Parathyroid adenoma (tissue), 2 donors: ENCODE measurements around the gene CBLN1.

Source experiments
- H2AFZ ChIP-seq: fragments of 300-600 bp; sonication (generic); one replicate; pipeline ENCODE4 v1.7.0; 2017; ENCODE audit warnings: antibody characterized with exemption, mild to moderate bottlenecking
- H3K27ac ChIP-seq: fragments of 300-600 bp; sonication (generic); one replicate; pipeline ENCODE4 v1.7.0; 2017
- H3K27me3 ChIP-seq: fragments of 300-600 bp; sonication (generic); one replicate; pipeline ENCODE4 v1.7.0; 2017; ENCODE audit warnings: low read length; ENCODE audit not compliant: control insufficient read depth, insufficient read depth
- H3K36me3 ChIP-seq: fragments of 300-600 bp; sonication (generic); one replicate; pipeline ENCODE4 v1.7.0; 2017; ENCODE audit warnings: low read length; ENCODE audit not compliant: control insufficient read depth, insufficient read depth
- H3K4me1 ChIP-seq: fragments of 300-600 bp; sonication (generic); one replicate; pipeline ENCODE4 v1.7.0; 2017; ENCODE audit warnings: control low read depth
- H3K4me2 ChIP-seq: fragments of 300-600 bp; sonication (generic); one replicate; pipeline ENCODE4 v1.7.0; 2017; ENCODE audit warnings: low read length
- H3K4me3 ChIP-seq: fragments of 300-600 bp; sonication (generic); one replicate; pipeline ENCODE4 v1.7.0; 2017; ENCODE audit warnings: low read depth, low read length
- H3K79me2 ChIP-seq: fragments of 300-600 bp; sonication (generic); one replicate; pipeline ENCODE4 v1.7.0; 2017; ENCODE audit warnings: control low read depth
- H3K9ac ChIP-seq: fragments of 300-600 bp; sonication (generic); one replicate; pipeline ENCODE4 v1.7.0; 2017; ENCODE audit warnings: mild to moderate bottlenecking
- H3K9me3 ChIP-seq: fragments of 300-600 bp; sonication (generic); one replicate; pipeline ENCODE4 v1.7.0; 2017; ENCODE audit warnings: low read length; ENCODE audit not compliant: control insufficient read depth
- CTCF ChIP-seq: fragments of 300-600 bp; sonication (generic); IDR thresholded peaks from one replicate; pipeline ENCODE4 v1.7.0; 2017; ENCODE audit warnings: antibody characterized with exemption, mild to moderate bottlenecking
- donor health status: primary hyperparathyroidism.

The CBLN1 gene

DNA sequence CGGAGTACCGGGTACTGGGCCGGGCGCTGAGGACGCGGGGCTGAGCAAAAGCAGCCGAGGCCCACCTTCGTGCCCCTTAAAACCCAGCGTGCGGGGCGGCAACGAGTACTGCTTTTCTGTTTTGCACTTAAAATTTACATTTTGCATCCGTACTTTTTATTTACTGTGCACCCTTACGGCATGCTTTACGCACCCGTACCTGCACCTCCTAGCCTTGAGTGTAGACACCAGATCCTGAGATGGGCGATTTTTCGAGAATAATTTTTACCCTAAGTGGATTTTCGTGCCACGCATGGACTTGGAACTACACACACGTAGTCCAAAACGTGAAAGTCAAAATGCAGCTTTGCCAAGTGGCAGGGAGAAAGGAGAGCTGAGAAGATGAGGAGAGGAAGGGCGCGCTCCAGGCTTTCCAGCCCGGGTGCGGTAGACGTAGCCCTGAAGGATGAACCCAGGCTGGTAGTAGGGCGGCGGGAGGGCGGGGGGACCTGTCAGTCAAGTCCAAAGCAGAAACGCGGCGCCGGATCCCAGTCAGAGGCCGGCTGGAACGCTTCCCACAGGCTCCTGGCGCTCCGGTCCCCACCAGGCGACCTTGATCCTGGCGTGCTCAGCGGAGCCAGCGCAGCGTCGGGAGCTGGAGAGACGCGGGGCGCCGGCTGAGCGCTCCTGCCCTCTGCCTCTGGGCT, 1.2 kb upstream of the CBLN1 start:
- H2AFZ ChIP-seq, result peak overlapping the region; percentile 58
- no peak overlapping the region for H3K9ac ChIP-seq
- peak overlapping the region; percentile 64 for H3K4me2 ChIP-seq
- no peak overlapping the region for H3K27ac ChIP-seq
- TF ChIP-seq CTCF, result no peak
- H3K27me3 ChIP-seq, result peaks cover 9% of the 10 kb centered on the region
- peaks cover 4% of the 10 kb centered on the region for H3K4me1 ChIP-seq
- peak overlapping the region; percentile 39 for H3K4me3 ChIP-seq
- H3K79me2 ChIP-seq, result no peaks in the 10 kb centered on the region
- no peaks in the 10 kb centered on the region for H3K36me3 ChIP-seq
- no peaks in the 10 kb centered on the region for H3K9me3 ChIP-seq

GRCh38 chr16:49281843-49282642, 405 bp upstream of the CBLN1 start:
- Histone ChIP-seq H2AFZ (peak overlapping the region; percentile 58), H3K36me3 (no peaks in the 10 kb centered on the region), H3K27ac (no peak overlapping the region), H3K79me2 (no peaks in the 10 kb centered on the region), H3K27me3 (peaks cover 9% of the 10 kb centered on the region), H3K9me3 (no peaks in the 10 kb centered on the region), H3K9ac (no peak overlapping the region), H3K4me3 (peak overlapping the region; percentile 39), H3K4me1 (peaks cover 4% of the 10 kb centered on the region), H3K4me2 (peak overlapping the region; percentile 64)
- no peak for TF ChIP-seq CTCF

GRCh38 chr16:49280841-49281371, 732 bp downstream of the CBLN1 start:
- H3K79me2 ChIP-seq, result no peaks in the 10 kb centered on the region
- H3K9ac ChIP-seq, result no peak overlapping the region
- H3K27me3 ChIP-seq, result peaks cover 9% of the 10 kb centered on the region
- H2AFZ ChIP-seq, result no peak overlapping the region
- H3K9me3 ChIP-seq, result no peaks in the 10 kb centered on the region
- no peak overlapping the region for H3K4me2 ChIP-seq
- no peak overlapping the region for H3K27ac ChIP-seq
- no peak overlapping the region for H3K4me3 ChIP-seq
- TF ChIP-seq CTCF, result no peak
- H3K4me1 ChIP-seq, result peaks cover 4% of the 10 kb centered on the region
- H3K36me3 ChIP-seq, result no peaks in the 10 kb centered on the region

DNA sequence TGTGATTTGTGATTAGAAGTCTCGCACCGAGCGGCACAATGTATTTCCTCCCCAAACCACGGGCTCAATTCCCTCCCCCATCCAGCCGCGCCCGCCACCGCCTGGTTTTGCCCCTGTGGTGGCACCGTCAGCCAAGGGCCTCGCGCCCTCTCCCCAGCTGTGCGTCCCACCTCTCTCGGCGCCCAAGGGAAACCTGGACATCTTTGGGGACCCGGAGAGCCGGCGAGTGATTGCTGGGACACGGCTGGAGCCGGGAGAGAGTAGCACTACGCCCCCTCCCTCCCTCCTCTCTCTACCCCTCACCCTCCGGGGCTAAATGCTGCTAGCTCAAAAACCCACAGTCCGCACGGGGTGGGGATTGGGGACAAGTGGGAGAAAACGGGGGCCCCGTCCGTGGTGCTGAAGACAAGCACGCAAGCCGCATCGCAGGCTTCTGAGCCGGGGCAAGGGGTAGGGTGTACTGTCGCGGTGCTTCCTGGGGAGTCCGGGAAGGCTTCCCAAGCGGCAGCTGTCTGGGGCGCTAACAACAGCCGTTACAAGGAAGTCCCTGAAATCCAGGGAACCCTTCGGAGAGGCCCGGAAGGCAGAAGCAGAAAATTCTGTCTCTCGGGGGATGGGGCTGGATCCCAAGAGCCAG, 1.4 kb downstream of the CBLN1 start:
- Histone ChIP-seq H3K79me2 (no peaks in the 10 kb centered on the region), H3K9me3 (no peaks in the 10 kb centered on the region), H3K4me1 (peaks cover 4% of the 10 kb centered on the region), H2AFZ (no peak overlapping the region), H3K4me3 (no peak overlapping the region), H3K4me2 (no peak overlapping the region), H3K27me3 (peaks cover 9% of the 10 kb centered on the region), H3K9ac (no peak overlapping the region), H3K27ac (no peak overlapping the region), H3K36me3 (no peaks in the 10 kb centered on the region)
- no peak for TF ChIP-seq CTCF
